SW 1271 (cell line): ENCODE results near the gene ROR2.

ENCODE experiments used
- DNase-seq, 2 experiments: peaks; one replicate each; lab custom pipeline; 2025; lab: John Stamatoyannopoulos, UW

Gene ROR2

DNA sequence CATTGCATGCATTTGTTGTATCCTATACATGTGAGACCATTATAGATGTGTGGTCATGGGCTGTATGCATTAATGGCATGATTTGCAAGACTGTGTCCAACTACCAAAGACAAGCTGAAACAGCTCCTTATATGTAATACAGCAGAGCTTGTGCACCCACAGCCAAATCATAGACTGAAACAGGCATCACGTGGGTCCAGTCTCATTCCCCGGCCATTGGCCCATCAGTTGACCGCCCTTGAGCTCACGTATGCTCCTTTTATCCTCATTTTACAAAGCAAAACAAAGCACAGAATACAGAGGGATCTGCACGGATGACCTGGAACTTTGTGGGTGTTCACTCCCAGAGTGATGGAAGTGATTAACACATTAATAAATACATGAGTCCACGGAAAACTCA, 109.1 kb downstream of the ROR2 start:
- DNase-seq: no peak

GRCh38 chr9:91840469-91840868, 109.6 kb downstream of the ROR2 start:
- DNase-seq: no peak

DNA sequence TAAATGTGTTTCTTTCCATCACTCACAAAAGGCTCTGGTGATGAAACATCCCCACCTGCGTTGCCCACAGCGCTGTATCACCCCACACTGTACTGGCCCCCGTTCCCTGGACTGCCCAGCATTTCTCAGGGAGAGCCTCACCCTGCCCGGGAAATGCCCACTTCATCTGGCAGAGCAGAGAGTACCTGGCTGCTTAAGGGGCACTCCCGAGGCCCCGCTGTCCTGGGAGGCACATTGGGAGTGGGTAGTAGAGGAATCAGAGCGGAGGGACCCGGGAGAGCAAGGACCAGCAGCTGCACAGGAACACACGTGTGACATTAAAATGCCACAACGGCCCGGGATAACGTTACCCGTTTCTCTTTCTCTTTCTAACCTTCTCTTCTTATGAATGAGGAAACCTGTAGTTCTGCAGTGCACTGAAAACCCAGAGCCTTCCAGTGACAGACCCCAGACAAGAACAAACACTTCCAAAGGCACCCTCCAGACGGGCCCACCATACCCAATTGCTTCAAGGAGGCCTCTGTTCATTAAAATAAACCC, 110.0 kb downstream of the ROR2 start:
- no peak for DNase-seq

- no peak for DNase-seq
Measured at GRCh38 chr9:91837981-91838731, 111.9 kb downstream of the ROR2 start.

DNA sequence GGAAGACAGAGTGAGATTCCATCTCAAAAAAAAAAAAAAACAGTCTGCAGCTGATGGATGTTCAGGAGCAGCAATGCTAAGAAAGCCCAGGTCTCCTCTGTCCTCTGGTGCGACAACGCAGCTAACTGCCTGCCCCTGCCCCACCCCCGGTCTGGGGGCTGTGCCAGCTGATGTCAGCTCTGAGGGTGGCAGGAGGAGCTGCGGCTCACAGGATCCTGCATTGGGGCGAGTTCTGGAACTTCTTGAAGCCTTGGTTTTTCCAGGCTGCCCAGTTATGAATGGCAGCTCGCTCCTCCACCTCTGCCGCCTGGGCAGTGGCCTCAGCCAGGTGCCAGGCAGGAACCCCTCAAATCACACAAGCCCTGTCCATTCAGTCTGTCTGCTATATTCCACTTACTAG, 113.5 kb downstream of the ROR2 start:
- DNase-seq: no peak

DNA sequence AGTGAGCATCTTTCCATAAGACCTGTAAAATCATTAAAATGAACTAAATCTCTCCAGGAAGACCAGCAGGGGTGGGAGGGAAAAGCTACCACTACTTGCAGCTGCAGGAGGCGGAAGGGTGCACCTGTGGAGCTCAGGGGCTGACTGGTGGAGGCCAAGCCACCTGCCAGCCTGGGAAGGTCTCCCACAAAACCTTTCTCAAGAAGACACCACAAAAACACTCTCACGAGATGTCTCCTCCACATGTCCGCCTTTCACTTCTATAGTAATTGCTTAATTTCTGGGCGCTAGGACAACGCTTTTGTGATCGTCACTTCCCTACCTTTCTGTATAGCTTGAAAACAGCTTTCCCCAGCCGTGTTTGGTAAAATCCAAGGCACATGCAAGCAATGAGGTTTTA, 114.4 kb downstream of the ROR2 start:
- DNase-seq: no peak

GRCh38 chr9:91835216-91835615, 114.8 kb downstream of the ROR2 start:
- DNase-seq: no peak

DNA sequence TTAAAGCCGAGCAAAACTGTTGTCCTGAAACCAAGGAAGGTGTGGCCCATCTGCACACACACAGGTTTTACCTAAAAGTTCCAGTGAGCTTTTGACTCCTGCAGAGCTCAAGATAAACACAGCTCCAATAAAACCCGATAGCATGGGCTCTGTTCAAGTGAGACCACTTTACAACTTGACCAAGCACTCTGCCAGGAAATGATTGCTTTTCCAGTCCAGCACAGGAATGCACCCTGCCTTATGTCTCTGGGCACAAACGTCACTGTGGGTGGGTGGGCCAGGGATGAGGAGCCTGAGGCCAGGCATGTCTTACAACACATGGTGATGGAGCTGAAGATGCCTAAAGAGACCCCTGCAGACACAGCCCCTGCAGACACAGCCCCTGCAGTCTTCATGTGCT, 115.3 kb downstream of the ROR2 start:
- DNase-seq: no peak

- DNase-seq: no peak
Measured at GRCh38 chr9:91833878-91834255, 116.2 kb downstream of the ROR2 start.

DNA sequence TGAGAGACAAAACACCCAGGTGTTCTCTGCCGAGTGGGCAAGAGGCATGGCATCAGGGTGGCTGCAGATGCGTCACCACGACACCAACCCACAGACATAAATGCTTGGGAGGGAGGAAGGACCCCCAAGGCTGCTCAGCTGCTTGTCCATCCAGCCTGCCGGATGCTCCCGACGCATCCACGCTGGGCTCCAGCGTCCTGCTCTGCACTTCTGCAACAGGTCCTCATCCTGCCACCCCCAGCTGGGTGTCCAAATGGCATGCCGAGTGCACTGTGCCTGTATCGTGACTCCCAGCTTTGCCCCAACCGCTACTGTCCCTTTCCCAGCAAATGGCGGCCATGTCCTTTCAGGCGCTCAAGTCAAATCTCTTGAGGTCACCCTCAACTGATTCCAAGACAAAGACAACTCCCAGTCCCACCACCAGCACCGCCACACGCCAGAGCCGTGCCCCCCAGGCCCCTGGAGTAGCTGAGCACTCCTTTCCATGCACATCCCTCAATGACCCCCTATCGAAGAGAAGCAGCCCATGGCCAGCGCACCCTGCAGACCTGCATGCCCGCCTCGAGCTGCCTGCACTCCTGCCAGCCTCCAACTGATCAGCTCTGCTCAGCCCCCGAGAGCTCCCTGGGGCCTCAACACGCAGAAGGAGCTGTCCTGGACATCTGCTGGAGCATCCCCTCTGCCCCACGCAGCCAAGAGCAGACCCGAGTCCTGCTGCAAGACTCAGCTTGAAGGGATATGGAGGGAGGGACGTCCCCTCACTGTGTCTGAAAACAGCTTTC, 116.7 kb downstream of the ROR2 start:
- DNase-seq: no peak

DNA sequence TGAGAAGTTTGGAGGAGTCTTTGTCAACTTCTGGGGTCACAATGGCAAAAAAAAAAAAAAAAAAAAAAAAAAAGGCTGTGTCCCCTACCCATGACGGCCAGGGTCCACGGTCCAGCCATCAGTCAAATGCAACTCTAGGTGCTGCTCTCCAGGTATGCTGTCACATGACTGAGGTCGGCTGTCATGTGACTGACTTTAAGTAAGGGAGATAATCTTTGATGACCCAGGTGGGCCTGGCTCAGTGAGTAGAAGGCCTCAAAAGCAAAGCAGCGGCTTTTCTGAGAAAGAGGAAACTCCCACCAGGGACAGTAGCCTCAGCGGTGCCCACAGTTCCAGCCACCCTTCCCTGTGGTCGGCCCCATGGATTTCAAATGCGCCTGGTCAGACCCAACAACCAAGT, 117.7 kb downstream of the ROR2 start:
- no peak for DNase-seq

GRCh38 chr9:91825866-91826265, 124.2 kb downstream of the ROR2 start:
- no peak for DNase-seq

- no peak for DNase-seq
Measured at GRCh38 chr9:91825422-91825821, 124.6 kb downstream of the ROR2 start.

GRCh38 chr9:91824601-91825305, 125.3 kb downstream of the ROR2 start:
- no peak for DNase-seq

DNA sequence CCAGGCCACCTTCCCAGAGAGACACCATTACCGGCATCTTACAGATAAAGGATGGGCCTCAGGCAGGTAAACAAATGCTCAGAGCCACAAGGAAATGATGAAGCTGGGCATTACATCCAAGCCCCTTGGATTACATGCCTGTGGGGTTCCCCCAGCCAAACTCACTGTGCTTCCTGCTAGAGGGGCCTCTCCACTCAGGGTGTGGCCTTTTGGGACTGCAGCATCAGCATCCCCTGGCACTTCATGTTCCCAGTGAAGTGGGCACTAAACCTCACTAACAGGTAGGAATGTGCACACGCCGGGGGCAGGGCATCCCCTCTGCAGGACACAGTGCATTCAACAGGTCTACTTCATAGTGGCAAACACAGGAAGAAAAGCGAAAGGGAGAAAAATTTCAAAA, 125.9 kb downstream of the ROR2 start:
- DNase-seq: no peak

- no peak for DNase-seq
Measured at GRCh38 chr9:91820949-91821880, 128.8 kb downstream of the ROR2 start.

GRCh38 chr9:91820126-91820750, 129.8 kb downstream of the ROR2 start:
- no peak for DNase-seq

- no peak for DNase-seq
Measured at GRCh38 chr9:91818647-91819403, 131.2 kb downstream of the ROR2 start.

- DNase-seq: no peak
Measured at GRCh38 chr9:91818225-91818585, 131.8 kb downstream of the ROR2 start.

DNA sequence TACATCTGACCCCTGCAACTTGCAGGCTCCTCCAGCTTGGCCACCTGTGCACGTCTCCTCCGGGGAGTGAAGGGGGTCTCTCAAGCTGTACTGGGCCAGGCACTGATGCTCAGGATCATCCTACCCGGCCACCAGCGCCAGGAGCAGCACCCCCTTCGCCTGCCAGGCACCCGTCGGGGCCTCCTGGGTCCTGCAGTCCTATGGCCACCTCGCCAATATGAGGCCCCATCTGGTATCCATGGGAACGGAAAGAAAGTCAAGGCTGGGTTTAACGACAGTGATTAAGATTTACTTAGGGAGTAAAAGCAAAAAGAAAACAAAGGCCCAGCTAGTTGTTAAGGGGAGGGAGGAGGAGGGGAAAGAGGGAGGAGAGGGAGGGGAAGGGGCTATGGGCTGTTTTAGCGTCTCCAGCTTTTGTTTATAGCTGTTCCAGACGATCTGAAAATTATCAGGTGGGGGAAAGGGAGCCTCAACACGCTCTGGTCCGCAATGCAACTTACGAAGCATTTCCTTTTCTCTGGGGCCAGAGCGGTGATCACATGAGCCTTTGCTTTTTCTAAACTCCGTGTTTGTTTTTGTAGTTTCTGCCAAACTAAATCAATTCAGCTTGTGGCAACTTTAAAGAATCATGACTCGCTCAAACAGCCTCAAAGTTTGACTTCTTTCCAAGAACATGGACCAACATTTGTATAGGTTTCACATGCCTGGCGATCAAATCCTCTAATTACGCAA, 132.4 kb downstream of the ROR2 start:
- DNase-seq: no peak
